ENCODE results near the gene RINL.

DNA sequence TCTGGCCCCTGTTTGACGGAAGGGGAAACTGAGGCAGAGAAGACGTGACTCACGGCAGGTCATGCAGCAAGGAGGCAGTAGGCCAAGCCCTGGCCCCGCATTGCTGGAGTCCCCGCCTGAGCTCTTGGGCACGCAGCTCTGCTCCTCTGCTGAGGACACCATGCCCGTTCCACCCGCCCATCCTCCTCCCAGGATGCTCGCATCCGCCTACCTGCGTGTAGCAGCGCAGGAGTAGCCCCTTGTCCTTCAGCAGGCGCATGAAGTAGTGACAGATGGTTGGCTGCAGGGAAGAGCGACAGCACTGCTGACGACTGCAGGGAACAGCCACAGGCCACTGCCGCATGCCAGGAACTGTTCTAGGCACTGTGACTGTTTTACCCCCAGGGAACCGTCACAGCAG lies 10.8 kb upstream of the RINL start:
- TF ChIP-seq, protein P1, sequence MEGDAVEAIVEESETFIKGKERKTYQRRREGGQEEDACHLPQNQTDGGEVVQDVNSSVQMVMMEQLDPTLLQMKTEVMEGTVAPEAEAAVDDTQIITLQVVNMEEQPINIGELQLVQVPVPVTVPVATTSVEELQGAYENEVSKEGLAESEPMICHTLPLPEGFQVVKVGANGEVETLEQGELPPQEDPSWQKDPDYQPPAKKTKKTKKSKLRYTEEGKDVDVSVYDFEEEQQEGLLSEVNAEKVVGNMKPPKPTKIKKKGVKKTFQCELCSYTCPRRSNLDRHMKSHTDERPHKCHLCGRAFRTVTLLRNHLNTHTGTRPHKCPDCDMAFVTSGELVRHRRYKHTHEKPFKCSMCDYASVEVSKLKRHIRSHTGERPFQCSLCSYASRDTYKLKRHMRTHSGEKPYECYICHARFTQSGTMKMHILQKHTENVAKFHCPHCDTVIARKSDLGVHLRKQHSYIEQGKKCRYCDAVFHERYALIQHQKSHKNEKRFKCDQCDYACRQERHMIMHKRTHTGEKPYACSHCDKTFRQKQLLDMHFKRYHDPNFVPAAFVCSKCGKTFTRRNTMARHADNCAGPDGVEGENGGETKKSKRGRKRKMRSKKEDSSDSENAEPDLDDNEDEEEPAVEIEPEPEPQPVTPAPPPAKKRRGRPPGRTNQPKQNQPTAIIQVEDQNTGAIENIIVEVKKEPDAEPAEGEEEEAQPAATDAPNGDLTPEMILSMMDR (IDR thresholded peaks at IDR 0.05): no peak
- no peak for TF ChIP-seq ZFX (IDR thresholded peaks at IDR 0.05; ENCODE audit: borderline replicate concordance)

Data from 22Rv1 (cell line).